Bronchial epithelial cell (primary cell): Measurements from ENCODE around the gene ALG10B. TPM values are rescaled to one million over a fixed set of nuclear protein-coding genes. Genes with fewer than 3 reads are reported as not detected.
A peak's percentile ranks its signal among the peaks of the same experiment; 100 is the strongest.
"Not testable (repeated sequence)": the region's sequence is repeated elsewhere in the genome, so short reads cannot be mapped to it uniquely, and the experiment has no call there.

Source experiments
- DNase-seq: peaks from one replicate; pipeline ENCODE4 v3.0.0-alpha.2; 2010; ENCODE audit warnings: low read depth
- FAIRE-seq: peaks from 2 replicates; lab custom pipeline; 2011; peaks lifted over from hg19 to GRCh38; lab: Jason Lieb, UNC
- H3K27me3 ChIP-seq: 2 replicates; pipeline ENCODE4 v1.5.1; 2011; ENCODE audit warnings: low read length; ENCODE audit not compliant: control insufficient read depth, insufficient read depth
- H3K36me3 ChIP-seq: 2 replicates; pipeline ENCODE4 v1.5.1; 2011; ENCODE audit warnings: low read length; ENCODE audit not compliant: control insufficient read depth, insufficient read depth
- H3K4me3 ChIP-seq: 2 replicates; pipeline ENCODE4 v1.5.1; 2011; ENCODE audit warnings: mild to moderate bottlenecking, low read depth, low read length, control low read depth
- CTCF ChIP-seq: IDR thresholded peaks from 2 replicates; pipeline ENCODE4 v1.5.1; 2011; ENCODE audit warnings: mild to moderate bottlenecking, moderate library complexity, low read length, control low read depth, inconsistent platforms; ENCODE audit not compliant: insufficient read depth, severe bottlenecking
- total RNA-seq: library from RNA; depleted of rRNA; stranded (reverse); fragments of >200 nt; gene quantifications from 2 replicates; pipeline ENCODE4 v1.2.1, GENCODE V29; 2014

Gene ALG10B
- total RNA-seq, 1 donor from 2014 or later, result 1.6 TPM

GRCh38 chr12:38289396-38289795 lies 27.2 kb upstream of the ALG10B start:
- Histone ChIP-seq H3K27me3 (no peaks in the 10 kb centered on the region), H3K36me3 (no peaks in the 10 kb centered on the region), H3K4me3 (no peak overlapping the region)
- DNase-seq (peak; percentile 51), FAIRE-seq (no peak)
- TF ChIP-seq CTCF, result no peak

GRCh38 chr12:38291160-38291559 lies 25.4 kb upstream of the ALG10B start:
- no peak for TF ChIP-seq CTCF
- Histone ChIP-seq H3K4me3 (no peak overlapping the region), H3K27me3 (no peaks in the 10 kb centered on the region), H3K36me3 (no peaks in the 10 kb centered on the region)
- DNase-seq (no peak), FAIRE-seq (no peak)

DNA sequence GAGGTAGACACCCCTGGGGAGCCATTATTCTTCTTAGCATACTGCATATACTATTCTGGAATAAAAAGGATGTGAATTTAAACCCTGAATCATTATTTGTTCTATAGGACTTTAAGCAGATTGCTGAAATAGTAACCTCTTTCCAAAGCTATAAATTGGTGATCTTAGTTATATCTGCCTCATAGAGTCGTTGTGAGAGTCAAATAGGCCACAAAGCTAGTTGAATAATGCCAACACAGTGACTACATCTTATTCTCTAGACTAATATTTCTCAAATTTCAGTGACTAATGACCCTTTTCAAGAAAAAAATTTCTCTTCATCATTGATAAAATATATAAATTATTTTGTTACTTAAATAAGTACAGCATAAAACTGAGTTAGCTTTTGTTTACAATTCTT lies 13.6 kb upstream of the ALG10B start:
- not testable (repeated sequence) for H3K27me3 ChIP-seq, DNase-seq, H3K4me3 ChIP-seq, FAIRE-seq, H3K36me3 ChIP-seq

GRCh38 chr12:38321966-38322365 lies 5.4 kb downstream of the ALG10B start:
- H3K4me3 ChIP-seq, FAIRE-seq, DNase-seq, H3K36me3 ChIP-seq, H3K27me3 ChIP-seq: not testable (repeated sequence)

DNA sequence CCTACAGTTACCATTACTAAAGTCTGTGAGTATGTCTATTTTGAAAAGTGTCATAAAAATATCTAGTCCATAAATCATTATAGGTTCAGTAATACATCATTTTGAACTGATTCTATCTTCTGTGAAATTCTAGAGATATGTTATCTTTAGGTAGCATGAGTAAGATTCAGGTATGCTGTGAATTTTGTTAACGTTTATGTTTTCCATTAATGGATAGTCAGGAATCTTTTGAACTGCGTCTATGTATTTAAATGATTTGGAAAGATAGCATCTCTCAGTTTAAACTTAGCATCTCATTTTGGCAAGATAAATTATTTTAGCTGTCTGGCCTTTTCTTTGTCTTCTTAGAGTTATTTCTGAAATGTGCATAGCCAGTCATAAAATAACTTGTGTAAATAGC lies 8.3 kb downstream of the ALG10B start:
- no peaks in the 10 kb centered on the region for H3K36me3 ChIP-seq
- no peak for DNase-seq
- no peaks in the 10 kb centered on the region for H3K27me3 ChIP-seq
- FAIRE-seq, result no peak
- no peak overlapping the region for H3K4me3 ChIP-seq
- no peak for TF ChIP-seq CTCF

GRCh38 chr12:38327356-38327755 lies 10.8 kb downstream of the ALG10B start:
- Histone ChIP-seq H3K27me3 (no peaks in the 10 kb centered on the region), H3K36me3 (no peaks in the 10 kb centered on the region), H3K4me3 (no peak overlapping the region)
- FAIRE-seq (no peak), DNase-seq (no peak)
- TF ChIP-seq CTCF, result no peak

GRCh38 chr12:38328306-38328895 lies 11.8 kb downstream of the ALG10B start:
- FAIRE-seq (no peak), DNase-seq (peak; percentile 34)
- no peak for TF ChIP-seq CTCF
- Histone ChIP-seq H3K4me3 (no peak overlapping the region), H3K36me3 (no peaks in the 10 kb centered on the region), H3K27me3 (no peaks in the 10 kb centered on the region)

DNA sequence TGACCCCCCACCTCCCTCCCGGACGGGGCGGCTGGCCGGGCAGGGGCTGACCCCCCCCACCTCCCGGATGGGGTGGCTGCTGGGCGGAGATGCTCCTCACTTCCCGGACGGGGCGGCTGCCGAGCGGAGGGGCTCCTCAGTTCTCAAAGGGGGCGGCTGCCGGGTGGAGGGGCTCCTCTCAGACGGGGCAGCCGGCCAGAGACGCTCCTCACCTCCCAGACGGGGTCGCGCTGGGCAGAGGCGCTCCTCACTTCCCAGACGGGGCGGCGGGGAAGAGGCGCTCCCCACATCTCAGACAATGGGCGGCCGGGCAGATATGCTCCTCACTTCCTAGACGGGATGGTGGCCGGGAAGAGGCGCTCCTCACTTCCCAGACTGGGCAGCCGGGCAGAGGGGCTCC lies 13.8 kb downstream of the ALG10B start:
- not testable (repeated sequence) for H3K27me3 ChIP-seq, H3K36me3 ChIP-seq, H3K4me3 ChIP-seq

More for the DNA sequence above, 13.8 kb downstream of the ALG10B start:
- not testable (repeated sequence) for FAIRE-seq, DNase-seq
